ENCODE data around the gene LINC00632. TPM values are rescaled to one million over a fixed set of nuclear protein-coding genes. Genes with fewer than 3 reads are reported as not detected.

The LINC00632 gene
- total RNA-seq, 1 donor from 2014 or later = 626 TPM

DNA sequence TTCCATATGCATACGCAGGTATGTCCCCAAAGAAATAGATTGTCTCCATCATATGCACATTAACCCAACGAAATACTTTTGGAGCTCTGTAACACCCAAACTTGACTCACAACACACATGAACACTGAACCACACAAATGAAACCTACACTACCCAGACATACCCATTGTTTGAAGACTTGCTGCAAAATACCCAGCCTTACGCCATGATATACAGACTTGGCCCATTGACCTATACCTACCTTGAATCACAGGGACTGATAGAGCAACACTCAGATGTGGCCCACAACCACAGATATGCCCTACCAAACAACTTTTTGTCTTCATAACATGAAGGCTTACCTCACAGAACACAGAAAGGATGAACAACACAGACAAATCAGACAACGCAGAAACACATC, 15.9 kb downstream of the LINC00632 start:
- no peaks in the 10 kb centered on the region for H3K27me3 Mint-ChIP-seq (ENCODE audit: low read depth)
- H3K9me3 Mint-ChIP-seq (ENCODE audit: low read depth) = no peaks in the 10 kb centered on the region
- H3K27ac Mint-ChIP-seq (ENCODE audit: unreplicated experiment) = no peak overlapping the region
- DNase-seq (ENCODE audit: low spot score) = no peak
- no peak overlapping the region for H3K4me3 Mint-ChIP-seq (ENCODE audit: unreplicated experiment)
- TF ChIP-seq, protein P1, sequence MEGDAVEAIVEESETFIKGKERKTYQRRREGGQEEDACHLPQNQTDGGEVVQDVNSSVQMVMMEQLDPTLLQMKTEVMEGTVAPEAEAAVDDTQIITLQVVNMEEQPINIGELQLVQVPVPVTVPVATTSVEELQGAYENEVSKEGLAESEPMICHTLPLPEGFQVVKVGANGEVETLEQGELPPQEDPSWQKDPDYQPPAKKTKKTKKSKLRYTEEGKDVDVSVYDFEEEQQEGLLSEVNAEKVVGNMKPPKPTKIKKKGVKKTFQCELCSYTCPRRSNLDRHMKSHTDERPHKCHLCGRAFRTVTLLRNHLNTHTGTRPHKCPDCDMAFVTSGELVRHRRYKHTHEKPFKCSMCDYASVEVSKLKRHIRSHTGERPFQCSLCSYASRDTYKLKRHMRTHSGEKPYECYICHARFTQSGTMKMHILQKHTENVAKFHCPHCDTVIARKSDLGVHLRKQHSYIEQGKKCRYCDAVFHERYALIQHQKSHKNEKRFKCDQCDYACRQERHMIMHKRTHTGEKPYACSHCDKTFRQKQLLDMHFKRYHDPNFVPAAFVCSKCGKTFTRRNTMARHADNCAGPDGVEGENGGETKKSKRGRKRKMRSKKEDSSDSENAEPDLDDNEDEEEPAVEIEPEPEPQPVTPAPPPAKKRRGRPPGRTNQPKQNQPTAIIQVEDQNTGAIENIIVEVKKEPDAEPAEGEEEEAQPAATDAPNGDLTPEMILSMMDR (IDR thresholded peaks at IDR 0.05) = no peak
- no peaks in the 10 kb centered on the region for H3K4me1 Mint-ChIP-seq (ENCODE audit: low read depth)
- H3K36me3 Mint-ChIP-seq (ENCODE audit: low read depth) = no peaks in the 10 kb centered on the region

DNA sequence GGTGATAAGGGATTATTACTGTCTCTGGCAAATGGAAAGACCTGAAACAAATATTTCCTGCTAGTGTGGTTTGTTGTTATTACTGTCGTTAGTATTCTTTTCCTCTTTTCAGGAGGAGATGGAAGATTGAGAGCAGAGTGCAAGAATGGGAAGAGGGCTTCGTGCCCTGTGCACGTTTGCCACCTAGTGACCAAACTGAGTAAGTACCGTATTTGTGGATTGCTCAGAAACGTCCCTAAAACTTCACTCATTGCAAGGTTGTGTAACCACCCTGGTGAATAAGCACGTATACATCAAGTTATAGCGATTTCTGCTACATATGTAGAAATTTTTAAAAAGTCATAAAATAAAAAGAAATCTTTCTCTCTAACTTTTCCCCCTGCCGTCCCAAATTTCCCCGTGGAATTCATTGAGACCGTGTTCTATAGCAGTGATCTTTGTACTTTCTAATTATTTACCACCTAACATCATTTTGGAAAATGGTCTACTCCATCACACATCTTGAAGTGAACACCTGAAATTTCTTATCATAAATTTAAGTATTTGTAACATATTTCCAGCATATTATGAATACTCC, 24.3 kb downstream of the LINC00632 start:
- peaks cover 2% of the 10 kb centered on the region for H3K4me1 Mint-ChIP-seq (ENCODE audit: low read depth)
- H3K9me3 Mint-ChIP-seq (ENCODE audit: low read depth) = no peaks in the 10 kb centered on the region
- no peak for DNase-seq (ENCODE audit: low spot score)
- TF ChIP-seq, protein P1 (IDR thresholded peaks at IDR 0.05) = peak; percentile 91
- H3K4me3 Mint-ChIP-seq (ENCODE audit: unreplicated experiment) = no peak overlapping the region
- no peaks in the 10 kb centered on the region for H3K36me3 Mint-ChIP-seq (ENCODE audit: low read depth)
- no peaks in the 10 kb centered on the region for H3K27me3 Mint-ChIP-seq (ENCODE audit: low read depth)
- H3K27ac Mint-ChIP-seq (ENCODE audit: unreplicated experiment) = no peak overlapping the region

DNA sequence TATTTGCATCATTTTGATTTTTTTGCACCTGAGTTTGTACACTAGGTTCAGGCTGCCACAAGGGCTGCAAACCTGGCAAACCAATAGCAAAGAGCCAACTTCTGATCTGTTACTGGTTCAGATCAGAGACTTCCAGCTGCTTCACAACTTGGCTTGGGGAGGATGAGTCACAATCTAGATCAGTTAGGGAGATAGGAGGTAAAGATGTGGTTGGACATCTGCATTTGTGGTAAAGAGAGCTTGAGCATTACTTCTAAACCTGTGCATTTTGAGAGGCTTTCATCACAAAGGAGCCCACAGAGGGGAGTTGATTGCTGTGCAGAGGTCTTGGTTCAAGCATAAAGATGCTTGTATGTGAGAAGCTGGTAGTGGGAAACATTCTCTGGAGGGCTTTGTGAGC, 34.5 kb downstream of the LINC00632 start:
- TF ChIP-seq, protein P1 (IDR thresholded peaks at IDR 0.05) = no peak
- Mint-ChIP-seq H3K36me3 (ENCODE audit: low read depth) (no peaks in the 10 kb centered on the region), H3K9me3 (ENCODE audit: low read depth) (no peaks in the 10 kb centered on the region), H3K27ac (ENCODE audit: unreplicated experiment) (no peak overlapping the region), H3K4me3 (ENCODE audit: unreplicated experiment) (no peak overlapping the region), H3K4me1 (ENCODE audit: low read depth) (no peaks in the 10 kb centered on the region), H3K27me3 (ENCODE audit: low read depth) (no peaks in the 10 kb centered on the region)
- no peak for DNase-seq (ENCODE audit: low spot score)

DNA sequence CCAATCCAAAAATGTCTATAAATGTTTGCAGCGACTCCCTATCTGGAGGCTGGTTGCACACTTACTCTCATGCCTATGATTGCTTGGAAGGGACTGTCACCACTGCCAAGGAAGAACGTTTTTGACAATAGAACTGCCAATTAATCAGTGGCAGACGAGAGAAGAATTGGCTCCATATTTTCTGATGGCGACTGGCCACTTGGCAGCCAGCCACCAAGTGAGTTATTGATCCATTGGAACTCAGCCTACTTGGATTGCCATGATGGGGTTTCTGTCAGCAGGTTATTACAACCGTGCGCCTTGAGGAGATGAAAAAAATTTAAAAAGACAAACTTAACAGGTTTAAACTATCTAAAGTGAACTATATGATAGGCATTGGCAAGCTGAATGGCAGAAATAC, 47.4 kb downstream of the LINC00632 start:
- no peak overlapping the region for H3K27ac Mint-ChIP-seq (ENCODE audit: unreplicated experiment)
- no peak for DNase-seq (ENCODE audit: low spot score)
- H3K4me1 Mint-ChIP-seq (ENCODE audit: low read depth) = peaks cover 3% of the 10 kb centered on the region
- no peaks in the 10 kb centered on the region for H3K9me3 Mint-ChIP-seq (ENCODE audit: low read depth)
- H3K36me3 Mint-ChIP-seq (ENCODE audit: low read depth) = no peaks in the 10 kb centered on the region
- H3K27me3 Mint-ChIP-seq (ENCODE audit: low read depth) = peaks cover 2% of the 10 kb centered on the region
- no peak overlapping the region for H3K4me3 Mint-ChIP-seq (ENCODE audit: unreplicated experiment)
- TF ChIP-seq, protein P1 (IDR thresholded peaks at IDR 0.05) = no peak

DNA sequence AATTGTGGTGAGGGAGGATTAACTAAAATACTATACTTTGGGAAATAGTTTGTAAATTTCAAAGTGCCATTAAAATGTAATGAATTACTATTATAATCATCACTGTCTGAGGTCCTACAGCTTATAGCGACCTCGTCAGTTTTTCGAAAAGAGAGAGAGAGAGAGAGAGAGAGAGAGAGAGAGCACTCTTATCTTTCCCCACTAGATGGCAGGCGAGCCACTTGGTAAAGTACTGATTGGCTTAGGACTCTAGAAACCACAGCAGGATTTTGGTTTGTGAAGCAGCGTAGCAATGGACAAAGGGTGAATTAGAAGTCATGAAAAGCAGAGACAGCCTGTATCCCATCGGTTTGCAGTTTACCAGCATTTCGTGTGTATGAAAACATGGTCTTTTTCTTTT, 52.5 kb downstream of the LINC00632 start:
- no peak for DNase-seq (ENCODE audit: low spot score)
- TF ChIP-seq, protein P1 (IDR thresholded peaks at IDR 0.05) = peak; percentile 85
- Mint-ChIP-seq H3K36me3 (ENCODE audit: low read depth) (no peaks in the 10 kb centered on the region), H3K9me3 (ENCODE audit: low read depth) (no peaks in the 10 kb centered on the region), H3K27me3 (ENCODE audit: low read depth) (peaks cover 2% of the 10 kb centered on the region), H3K27ac (ENCODE audit: unreplicated experiment) (no peak overlapping the region), H3K4me3 (ENCODE audit: unreplicated experiment) (no peak overlapping the region), H3K4me1 (ENCODE audit: low read depth) (peaks cover 16% of the 10 kb centered on the region)

Data from chondrocyte (in vitro differentiated cells).